GM11168 (cell line): ENCODE measurements around the gene TSR1.

Experiments
- in situ Hi-C: fragments of 300-500 bp; cut with MboI; formaldehyde crosslinking; loops from one replicate; pipeline ENCODE4 v1.12.0; 2022; ENCODE audit warnings: low sequenced_read_pairs; ENCODE audit not compliant: unreplicated experiment

The TSR1 gene

GRCh38 chr17:2295575-2295974, 40.7 kb downstream of the TSR1 start:
- in situ Hi-C loops = loop anchor here (25.0 kb wide), 1 partner anchor 408 kb away; no protein-coding TSS in a partner anchor

- in situ Hi-C loops = loop anchor here (25.0 kb wide), 1 partner anchor 405 kb away; no protein-coding TSS in a partner anchor
Measured at GRCh38 chr17:2292100-2292499, 44.2 kb downstream of the TSR1 start.

- in situ Hi-C loops = loop anchor here (25.0 kb wide), 1 partner anchor 403 kb away; no protein-coding TSS in a partner anchor
Measured at GRCh38 chr17:2289878-2290478, 46.3 kb downstream of the TSR1 start.

- in situ Hi-C loops = loop anchor here (25.0 kb wide), 1 partner anchor 396 kb away; no protein-coding TSS in a partner anchor
Measured at GRCh38 chr17:2283302-2283701, 53.0 kb downstream of the TSR1 start.

GRCh38 chr17:2282297-2282873, 53.9 kb downstream of the TSR1 start:
- in situ Hi-C loops = loop anchor here (25.0 kb wide), 1 partner anchor 395 kb away; no protein-coding TSS in a partner anchor

GRCh38 chr17:2279707-2280106, 56.5 kb downstream of the TSR1 start:
- in situ Hi-C loops = loop anchor here (25.0 kb wide), 1 partner anchor 392 kb away; no protein-coding TSS in a partner anchor

GRCh38 chr17:2277429-2278170, 58.7 kb downstream of the TSR1 start:
- in situ Hi-C loops = loop anchor here (25.0 kb wide), 1 partner anchor 390 kb away; no protein-coding TSS in a partner anchor

GRCh38 chr17:2275722-2276121, 60.5 kb downstream of the TSR1 start:
- in situ Hi-C loops = loop anchor here (25.0 kb wide), 1 partner anchor 388 kb away; no protein-coding TSS in a partner anchor

- in situ Hi-C loops = no loop called here
Measured at GRCh38 chr17:2274414-2274813, 61.8 kb downstream of the TSR1 start.
